ENCODE measurements around the gene RIOX2.

DNA sequence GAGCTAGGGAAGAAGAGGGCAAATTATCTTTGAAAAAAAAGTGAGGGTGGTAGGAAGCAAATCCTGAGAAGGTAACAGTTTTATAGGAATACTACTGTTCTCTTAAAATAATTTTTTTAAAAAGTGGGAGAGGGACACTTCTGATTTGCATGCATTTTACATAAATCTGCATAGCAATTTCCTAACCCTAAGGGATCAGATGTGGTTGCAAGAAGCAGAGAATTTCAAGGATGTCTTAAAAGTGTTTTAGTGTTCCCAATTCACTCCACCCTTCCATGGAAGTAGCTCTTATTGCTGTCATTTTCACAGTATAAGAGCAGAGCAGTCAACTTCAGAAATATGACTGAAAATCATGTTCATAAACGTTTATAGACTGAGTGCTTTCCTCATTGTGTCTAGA, 27.8 kb upstream of the RIOX2 start:
- TF ChIP-seq, protein P1, sequence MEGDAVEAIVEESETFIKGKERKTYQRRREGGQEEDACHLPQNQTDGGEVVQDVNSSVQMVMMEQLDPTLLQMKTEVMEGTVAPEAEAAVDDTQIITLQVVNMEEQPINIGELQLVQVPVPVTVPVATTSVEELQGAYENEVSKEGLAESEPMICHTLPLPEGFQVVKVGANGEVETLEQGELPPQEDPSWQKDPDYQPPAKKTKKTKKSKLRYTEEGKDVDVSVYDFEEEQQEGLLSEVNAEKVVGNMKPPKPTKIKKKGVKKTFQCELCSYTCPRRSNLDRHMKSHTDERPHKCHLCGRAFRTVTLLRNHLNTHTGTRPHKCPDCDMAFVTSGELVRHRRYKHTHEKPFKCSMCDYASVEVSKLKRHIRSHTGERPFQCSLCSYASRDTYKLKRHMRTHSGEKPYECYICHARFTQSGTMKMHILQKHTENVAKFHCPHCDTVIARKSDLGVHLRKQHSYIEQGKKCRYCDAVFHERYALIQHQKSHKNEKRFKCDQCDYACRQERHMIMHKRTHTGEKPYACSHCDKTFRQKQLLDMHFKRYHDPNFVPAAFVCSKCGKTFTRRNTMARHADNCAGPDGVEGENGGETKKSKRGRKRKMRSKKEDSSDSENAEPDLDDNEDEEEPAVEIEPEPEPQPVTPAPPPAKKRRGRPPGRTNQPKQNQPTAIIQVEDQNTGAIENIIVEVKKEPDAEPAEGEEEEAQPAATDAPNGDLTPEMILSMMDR (conservative IDR thresholded peaks at IDR 0.05) = no peak
- no peak for TF ChIP-seq ZFX (IDR thresholded peaks at IDR 0.05)
